Body of pancreas (tissue), 4 donors: ENCODE measurements around the gene RXRA. TPM values are rescaled to one million over a fixed set of nuclear protein-coding genes. Genes with fewer than 3 reads are reported as not detected.
A peak's percentile ranks its signal among the peaks of the same experiment; 100 is the strongest.

ENCODE experiments used
- ATAC-seq: fragments of 150-250 bp; one replicate; pipeline ENCODE4 v1.9.1; 2016
- DNase-seq, 4 donors: peaks; one replicate each; pipeline ENCODE4 v3.0.0-alpha.2; 2019
- H3K27ac ChIP-seq, 4 donors: fragments of 200-600 bp; sonication (generic); 1 replicate in 3 of 4; 2 replicates in 1 of 4; pipeline versions ENCODE4 v1.5.1 to v1.6.1; 2016 to 2019; ENCODE audit warnings: mild to moderate bottlenecking in 1 of 4, mixed read lengths in 1 of 4, moderate library complexity in 1 of 4
- H3K27me3 ChIP-seq, 2 donors: fragments of 200-600 bp; sonication (generic); one replicate each; pipeline ENCODE4 v1.6.0; 2016; ENCODE audit warnings: mild to moderate bottlenecking in 1 of 2
- H3K36me3 ChIP-seq, 2 donors: fragments of 200-600 bp; sonication (generic); replicated peaks in 1 of 2; 2 replicates each; pipeline ENCODE4 v1.5.1; 2016; ENCODE audit warnings: low read depth in 2 of 2; ENCODE audit not compliant: insufficient read depth in 1 of 2
- H3K4me1 ChIP-seq: fragments of 200-600 bp; sonication (generic); one replicate; pipeline ENCODE4 v1.6.0; 2016
- H3K4me3 ChIP-seq, 2 donors: fragments of 200-600 bp; sonication (generic); 1 replicate in 1 of 2; 2 replicates in 1 of 2; pipeline ENCODE4 v1.5.1; 2016 to 2019
- H3K9me3 ChIP-seq, 3 donors: fragments of 200-600 bp; sonication (generic); 1 replicate in 2 of 3; 2 replicates in 1 of 3; pipeline ENCODE4 v1.5.1; 2016
- POLR2A ChIP-seq, 3 donors: fragments of 450-650 bp; IDR thresholded peaks; one replicate each; pipeline ENCODE4 v1.6.1; 2016; ENCODE audit warnings: antibody characterized with exemption in 3 of 3, mild to moderate bottlenecking in 2 of 3
- WGBS, 2 donors: methylation state at CpG; one replicate each; pipeline ENCODE4 v1.1.5; 2017; 5-methylcytosine and 5-hydroxymethylcytosine counted together
- intact Hi-C: fragments of 100-400 bp; cut with DNase I; formaldehyde crosslinking; loops from one replicate; pipeline ENCODE4 v1.15.1; 2023
- total RNA-seq, 2 donors: library from RNA; depleted of rRNA; stranded (reverse); fragments of >200 nt; gene quantifications; one replicate each; pipeline ENCODE4 v1.1.0, GENCODE V29; 2016
- TF ChIP-seq, protein P1 (sequence below), 7 experiments: fragments of 450-650 bp in 4 of 7; fragments of 200-600 bp in 3 of 7; sonication (generic) in 3 of 7; IDR thresholded peaks; one replicate each; pipeline ENCODE4 v1.5.1; 2016 to 2019; ENCODE audit warnings: antibody characterized with exemption in 7 of 7

Gene RXRA
- total RNA-seq, 2 donors from 2014 or later: 31.4 to 41.9 TPM

DNA sequence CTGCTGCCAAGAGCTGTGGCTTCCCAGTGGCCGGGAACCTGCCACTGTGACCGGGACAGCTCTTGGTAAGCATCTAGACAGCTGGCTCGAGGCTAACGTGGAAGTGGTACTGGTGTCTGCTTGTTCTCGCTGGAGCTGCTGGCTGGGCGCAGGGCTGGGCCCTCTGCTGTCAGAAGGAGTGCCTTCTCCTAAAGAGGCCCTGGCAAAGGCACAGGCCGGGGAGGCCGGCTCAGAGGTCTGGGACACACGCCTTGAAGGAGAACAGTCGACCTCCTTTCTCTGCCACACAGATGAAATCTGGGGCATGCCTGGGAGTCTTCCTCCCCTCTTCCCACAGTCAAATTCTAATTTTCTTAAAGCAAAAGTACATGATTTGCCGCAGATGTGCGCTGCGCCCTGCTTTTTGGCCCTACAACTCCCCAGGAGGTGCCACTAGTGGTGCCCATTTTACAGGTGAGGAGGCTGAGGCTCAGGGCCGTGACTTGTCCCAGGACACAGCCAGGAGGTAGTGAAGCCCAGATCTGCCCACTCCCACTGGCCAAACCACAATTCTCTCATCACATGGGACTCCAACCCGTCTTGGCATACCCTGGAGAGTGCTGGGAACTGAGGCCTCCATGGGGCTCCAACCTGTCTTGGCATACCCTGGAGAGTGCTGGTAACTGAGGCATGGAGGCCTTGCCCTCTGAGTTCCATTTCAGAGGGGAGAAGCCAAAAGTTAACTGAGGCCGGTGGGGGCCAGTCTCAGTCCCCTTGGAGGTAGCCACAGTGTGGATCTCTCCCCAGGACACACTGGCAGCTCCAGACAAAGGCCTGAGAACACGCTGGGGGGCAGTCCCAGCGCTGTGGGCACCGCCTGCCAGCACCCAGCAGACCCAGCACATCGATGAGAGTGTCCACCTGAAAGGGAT, 12.0 kb upstream of the RXRA start:
- peak in 1 of 4 donors; percentile 2 for DNase-seq
- no peaks in the 10 kb centered on the region for H3K27me3 ChIP-seq
- 90 to 91% methylated on average over 14 to 20 of the region's 20 CpGs for WGBS, 2 donors
- H3K27ac ChIP-seq: no peak overlapping the region
- no peaks in the 10 kb centered on the region for H3K36me3 ChIP-seq
- H3K4me3 ChIP-seq: no peak overlapping the region
- ATAC-seq: no peak
- intact Hi-C loops: no loop called here
- TF ChIP-seq, protein P1, sequence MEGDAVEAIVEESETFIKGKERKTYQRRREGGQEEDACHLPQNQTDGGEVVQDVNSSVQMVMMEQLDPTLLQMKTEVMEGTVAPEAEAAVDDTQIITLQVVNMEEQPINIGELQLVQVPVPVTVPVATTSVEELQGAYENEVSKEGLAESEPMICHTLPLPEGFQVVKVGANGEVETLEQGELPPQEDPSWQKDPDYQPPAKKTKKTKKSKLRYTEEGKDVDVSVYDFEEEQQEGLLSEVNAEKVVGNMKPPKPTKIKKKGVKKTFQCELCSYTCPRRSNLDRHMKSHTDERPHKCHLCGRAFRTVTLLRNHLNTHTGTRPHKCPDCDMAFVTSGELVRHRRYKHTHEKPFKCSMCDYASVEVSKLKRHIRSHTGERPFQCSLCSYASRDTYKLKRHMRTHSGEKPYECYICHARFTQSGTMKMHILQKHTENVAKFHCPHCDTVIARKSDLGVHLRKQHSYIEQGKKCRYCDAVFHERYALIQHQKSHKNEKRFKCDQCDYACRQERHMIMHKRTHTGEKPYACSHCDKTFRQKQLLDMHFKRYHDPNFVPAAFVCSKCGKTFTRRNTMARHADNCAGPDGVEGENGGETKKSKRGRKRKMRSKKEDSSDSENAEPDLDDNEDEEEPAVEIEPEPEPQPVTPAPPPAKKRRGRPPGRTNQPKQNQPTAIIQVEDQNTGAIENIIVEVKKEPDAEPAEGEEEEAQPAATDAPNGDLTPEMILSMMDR (IDR thresholded peaks at IDR 0.05): no peak
- no peak for TF ChIP-seq POLR2A (IDR thresholded peaks at IDR 0.05)
- no peaks in the 10 kb centered on the region for H3K9me3 ChIP-seq
- H3K4me1 ChIP-seq: peaks cover 11% of the 10 kb centered on the region

DNA sequence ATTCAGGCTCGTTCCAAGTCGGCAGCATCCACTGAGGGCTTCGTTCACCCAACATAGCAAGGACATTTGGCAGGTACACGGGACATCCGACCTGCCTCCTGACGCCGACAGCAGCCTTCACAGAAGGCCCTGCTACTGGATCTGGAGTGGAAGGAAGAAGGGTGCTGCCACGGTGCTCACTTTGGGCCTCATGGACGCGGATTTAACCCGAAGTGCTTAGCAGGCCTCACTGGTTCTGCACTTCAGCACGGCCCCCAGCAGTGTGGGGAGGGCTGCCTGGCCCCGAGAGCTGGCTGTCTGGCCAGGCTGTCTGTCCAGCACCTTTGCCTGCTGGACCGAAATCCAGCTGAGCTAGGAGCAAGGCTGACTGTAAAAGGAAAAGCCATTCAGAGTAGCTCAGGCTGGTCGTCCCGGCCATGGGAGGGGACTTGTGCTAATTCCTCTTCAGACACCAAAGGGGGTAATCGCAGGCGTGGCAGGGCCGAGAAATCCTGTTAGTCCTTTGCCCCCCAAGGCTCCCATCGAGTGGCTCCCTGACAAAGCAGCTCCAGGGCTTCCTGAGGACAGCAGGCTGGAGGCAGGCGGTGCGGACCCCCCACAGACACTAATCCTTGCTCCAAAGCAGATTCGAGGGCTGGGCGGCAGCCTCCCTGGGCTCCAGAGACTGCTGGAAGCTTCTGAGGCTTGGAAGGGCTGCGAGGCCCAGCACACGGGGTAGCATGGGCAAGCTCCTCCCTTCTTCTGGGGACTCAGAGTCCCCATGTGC, 11.1 kb upstream of the RXRA start:
- Histone ChIP-seq H3K27ac (no peak overlapping the region), H3K36me3 (no peaks in the 10 kb centered on the region), H3K9me3 (no peaks in the 10 kb centered on the region), H3K4me3 (no peak overlapping the region), H3K27me3 (no peaks in the 10 kb centered on the region), H3K4me1 (peaks cover 11% of the 10 kb centered on the region)
- ATAC-seq: no peak
- 78 to 93% methylated on average over 8 to 25 of the region's 26 CpGs for WGBS, 2 donors
- DNase-seq: peak in 1 of 4 donors; percentile 2
- intact Hi-C loops: no loop called here
- TF ChIP-seq, protein P1 (IDR thresholded peaks at IDR 0.05): no peak
- TF ChIP-seq POLR2A (IDR thresholded peaks at IDR 0.05): no peak

DNA sequence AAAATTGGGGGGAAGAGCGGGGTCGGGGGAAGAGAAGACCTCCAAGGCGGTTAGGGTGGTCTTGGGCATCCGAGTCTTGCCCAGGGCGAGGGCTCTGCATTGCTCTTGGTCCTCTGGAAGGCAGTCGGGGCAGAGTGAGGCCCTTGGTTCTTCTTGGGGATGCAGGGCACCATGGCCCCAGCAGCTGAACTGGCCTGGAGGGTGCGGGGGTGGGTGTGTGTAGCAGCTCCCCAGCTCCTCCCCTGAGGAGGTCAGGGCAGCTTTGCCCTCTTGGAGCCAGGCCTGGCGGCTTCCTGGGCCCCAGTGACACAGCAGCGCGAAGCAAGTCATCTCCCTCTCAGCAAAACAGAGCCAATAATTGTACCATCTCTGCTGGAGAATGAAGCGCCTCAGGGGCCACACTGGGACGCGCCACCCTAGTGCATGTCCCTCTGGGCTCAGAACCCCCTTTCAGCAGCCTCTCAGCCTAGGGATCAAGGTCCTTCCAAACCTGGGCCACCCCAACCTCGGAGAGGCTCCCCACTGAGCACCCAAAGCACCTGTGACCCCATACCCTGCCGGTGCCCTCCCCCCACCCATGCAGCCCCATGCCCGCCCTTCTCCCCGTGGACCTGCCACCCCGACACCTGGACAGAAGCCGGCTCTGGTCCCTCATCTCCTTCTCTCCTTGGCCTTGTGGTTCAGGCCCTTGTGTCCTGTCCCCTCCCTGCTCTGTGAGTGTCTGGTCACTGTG, 10.4 kb upstream of the RXRA start:
- intact Hi-C loops: no loop called here
- DNase-seq: peak in 1 of 4 donors; percentile 2
- H3K9me3 ChIP-seq: no peaks in the 10 kb centered on the region
- H3K27me3 ChIP-seq: no peaks in the 10 kb centered on the region
- 81 to 84% methylated on average over 8 to 19 of the region's 19 CpGs for WGBS, 2 donors
- TF ChIP-seq, protein P1 (IDR thresholded peaks at IDR 0.05): no peak
- no peak for TF ChIP-seq POLR2A (IDR thresholded peaks at IDR 0.05)
- no peaks in the 10 kb centered on the region for H3K36me3 ChIP-seq
- peaks cover 11% of the 10 kb centered on the region for H3K4me1 ChIP-seq
- H3K4me3 ChIP-seq: no peak overlapping the region
- ATAC-seq: no peak
- H3K27ac ChIP-seq: no peak overlapping the region

DNA sequence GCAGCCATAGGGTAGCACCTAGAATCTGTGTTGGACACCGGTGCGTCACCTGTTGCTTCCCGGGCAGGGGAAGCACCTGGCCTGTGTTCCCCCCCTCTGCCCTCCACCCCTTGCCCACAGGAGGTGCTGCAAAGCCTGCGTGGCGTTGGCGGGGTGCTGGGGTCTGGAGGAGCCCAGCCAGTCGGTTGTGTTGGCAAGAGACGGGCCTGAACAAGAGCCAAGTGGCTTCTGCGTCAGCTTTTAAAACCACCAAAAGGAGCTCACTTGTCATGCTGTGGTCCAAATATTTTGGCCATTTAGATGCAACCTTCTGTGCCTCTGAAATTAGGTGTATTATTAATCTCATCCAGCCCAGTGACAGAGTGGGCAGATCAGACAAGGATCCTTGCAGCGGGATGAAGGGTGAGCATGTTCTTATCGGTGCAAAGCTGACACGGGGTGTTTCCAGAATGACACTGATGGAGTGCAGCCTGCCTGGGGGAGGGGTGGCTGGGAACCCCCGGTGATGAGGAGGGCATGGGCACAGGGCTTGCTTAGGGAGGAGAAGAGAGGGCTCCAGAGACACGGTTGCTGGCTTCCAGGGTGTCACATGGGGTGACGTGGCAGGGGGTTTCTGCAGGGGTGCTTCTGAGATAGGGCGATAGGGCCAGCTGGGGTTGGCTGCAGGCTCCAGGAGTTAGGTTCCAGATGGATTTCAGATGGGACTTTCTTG, 9.7 kb upstream of the RXRA start:
- Histone ChIP-seq H3K27me3 (no peaks in the 10 kb centered on the region), H3K4me1 (peaks cover 14% of the 10 kb centered on the region), H3K4me3 (no peak overlapping the region), H3K27ac (no peak overlapping the region), H3K9me3 (no peaks in the 10 kb centered on the region), H3K36me3 (no peaks in the 10 kb centered on the region)
- TF ChIP-seq POLR2A (IDR thresholded peaks at IDR 0.05): no peak
- WGBS, 2 donors: 8 to 14% methylated on average over 12 to 16 of the region's 16 CpGs
- ATAC-seq (peak; percentile 25), DNase-seq (peak in 2 of 4 donors; percentile 43 to 55)
- intact Hi-C loops: no loop called here
